ENCODE measurements around the gene PRELP.
"Not testable (repeated sequence)": the region's sequence is repeated elsewhere in the genome, so short reads cannot be mapped to it uniquely, and the experiment has no call there.

The PRELP gene

DNA sequence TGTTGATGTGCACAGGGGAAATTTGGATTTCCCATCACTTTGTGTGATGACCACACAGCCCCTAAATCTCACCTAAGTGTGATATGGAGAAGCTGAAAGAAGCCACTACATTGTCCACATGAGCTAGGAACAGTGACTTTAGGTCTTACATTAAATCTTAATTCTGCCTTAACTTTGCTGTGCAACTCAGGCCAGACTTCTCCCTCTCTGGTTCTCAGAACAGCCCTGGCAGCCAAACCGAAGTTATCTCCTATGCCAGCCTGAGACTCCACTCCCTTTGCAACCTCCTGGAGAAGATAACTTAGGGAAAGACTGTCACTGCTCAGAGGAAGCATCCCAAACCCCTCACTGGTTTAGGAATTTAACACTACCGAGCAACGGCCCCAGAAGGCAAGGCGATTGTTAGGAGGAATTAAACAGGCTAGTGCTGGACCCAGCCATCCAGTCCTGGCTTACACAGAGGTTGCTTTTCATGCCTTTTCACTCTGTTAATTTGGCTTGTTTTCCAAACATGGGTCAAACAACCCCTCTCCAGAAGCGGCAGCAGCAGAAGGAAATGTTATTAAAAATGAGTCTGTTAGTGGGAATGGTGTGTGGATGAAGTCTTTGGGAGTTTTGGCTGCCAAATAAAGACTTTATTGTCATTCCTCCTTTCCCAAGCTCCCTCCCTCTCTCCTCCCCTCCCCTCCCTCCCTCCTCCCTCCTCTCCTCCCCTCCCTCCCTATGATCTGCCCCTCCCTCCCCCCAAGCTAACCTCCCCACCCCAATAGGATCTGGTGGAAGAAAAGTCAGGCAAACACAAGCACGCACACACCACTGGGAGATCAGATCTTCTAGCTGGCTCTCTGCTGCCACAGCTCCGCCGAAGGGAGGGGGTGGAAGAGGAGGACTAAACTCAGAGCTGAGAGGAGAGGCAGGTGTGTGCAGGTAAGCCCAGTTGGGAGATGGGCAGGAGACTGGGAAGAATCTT lies at the start of gene PRELP:
Gene PRELP (plus strand): TSS at position 795 of the 970 bp plus-strand sequence. CDS start 7,379 bp downstream, outside the sequence.
- no peak for DNase-seq

- DNase-seq, result no peak
Measured at GRCh38 chr1:203426366-203426765, 49.2 kb upstream of the PRELP start.

- no peak for DNase-seq
Measured at GRCh38 chr1:203426870-203427269, 48.7 kb upstream of the PRELP start.

DNA sequence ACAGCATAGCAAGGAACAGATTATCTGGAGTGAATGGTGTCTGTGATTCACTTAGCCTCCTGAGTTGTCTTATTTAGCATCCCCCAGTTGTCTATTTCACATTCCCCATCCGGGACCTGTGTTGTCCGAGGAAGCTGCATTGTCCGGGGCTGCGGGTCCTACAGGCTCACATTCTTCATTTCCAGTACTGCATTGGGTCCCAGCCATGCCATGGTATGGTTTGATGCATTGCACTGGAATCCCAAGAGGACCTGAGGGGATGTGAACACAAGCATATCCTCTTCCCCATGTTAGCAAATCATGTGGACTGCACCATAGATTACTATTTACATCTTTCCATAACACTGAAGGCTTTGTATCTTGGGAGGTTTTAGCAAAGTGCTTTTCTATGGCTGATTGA lies 48.2 kb upstream of the PRELP start:
- no peak for DNase-seq

GRCh38 chr1:203428981-203429599 lies 46.5 kb upstream of the PRELP start:
- DNase-seq, result peak; percentile 44

DNA sequence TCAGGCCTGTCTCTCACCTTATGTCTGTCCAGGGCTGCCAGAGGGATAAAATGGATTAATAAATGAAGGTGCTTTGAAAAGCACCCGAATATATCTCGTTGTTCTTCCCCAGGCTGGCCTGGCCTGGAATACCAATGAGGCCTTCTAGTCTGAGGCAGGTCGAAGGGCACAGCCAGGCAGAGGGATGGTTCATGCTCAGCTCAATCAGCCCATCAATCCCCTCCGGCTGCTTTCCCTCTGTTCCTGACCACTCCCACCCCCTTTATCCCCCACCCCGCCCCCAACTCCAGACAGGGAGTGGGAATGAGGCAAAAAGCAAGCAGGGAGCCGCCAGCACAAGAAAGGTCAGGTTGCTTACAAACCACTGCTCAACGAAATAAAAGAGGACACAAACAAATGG lies 40.0 kb upstream of the PRELP start:
- DNase-seq, result no peak

DNA sequence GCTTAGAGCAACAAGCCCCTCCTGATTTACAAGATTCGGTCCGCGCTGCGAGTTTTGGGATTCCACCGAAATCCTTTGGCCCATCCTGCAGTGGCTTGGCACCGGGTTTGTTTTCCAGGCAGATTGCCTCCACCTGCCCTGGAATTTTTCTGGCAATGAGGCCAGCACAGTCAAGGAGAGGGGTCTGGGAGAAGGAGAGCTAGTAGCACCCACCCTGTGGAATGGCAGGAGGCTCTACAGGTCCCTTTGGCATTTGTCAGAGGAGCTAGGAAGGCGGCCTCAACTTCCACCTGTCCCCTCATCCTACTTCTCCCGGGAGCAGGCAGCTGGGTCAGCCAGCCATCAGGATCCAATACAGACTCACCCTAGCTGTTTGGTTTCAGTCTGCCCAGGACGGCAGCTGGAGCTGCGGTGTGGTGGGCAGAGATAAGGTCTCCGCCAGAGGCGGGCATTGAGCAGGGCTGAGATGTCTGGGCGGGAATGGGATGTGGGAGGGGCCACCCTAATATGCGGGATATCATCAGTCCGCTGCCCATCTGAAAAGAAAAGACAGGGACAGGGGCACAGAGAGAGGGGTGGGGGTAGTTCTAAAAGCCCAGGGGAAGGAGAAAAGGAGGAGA lies 37.8 kb upstream of the PRELP start:
- no peak for DNase-seq

GRCh38 chr1:203439131-203439730 lies 36.4 kb upstream of the PRELP start:
- DNase-seq, result no peak

DNA sequence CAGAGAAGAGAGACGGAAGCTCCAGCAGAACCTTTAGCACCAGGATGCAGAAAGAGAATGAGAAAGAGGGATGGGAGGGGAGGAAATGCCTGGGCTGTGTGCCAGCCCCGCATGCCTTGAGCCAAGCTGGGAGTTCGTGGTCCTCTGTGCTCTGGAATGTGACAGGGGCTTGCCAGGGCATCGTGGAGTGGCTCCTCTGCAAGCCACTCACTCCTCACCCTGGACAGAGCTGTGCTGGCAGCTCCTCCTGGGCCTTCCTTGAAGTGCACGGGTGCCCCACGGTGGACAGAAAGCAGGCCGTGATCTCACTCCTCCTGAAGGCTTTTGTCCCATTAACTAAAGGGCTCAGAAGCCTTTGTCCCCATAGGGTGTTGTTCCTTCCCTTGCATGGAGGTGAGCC lies 34.8 kb upstream of the PRELP start:
- no peak for DNase-seq

DNA sequence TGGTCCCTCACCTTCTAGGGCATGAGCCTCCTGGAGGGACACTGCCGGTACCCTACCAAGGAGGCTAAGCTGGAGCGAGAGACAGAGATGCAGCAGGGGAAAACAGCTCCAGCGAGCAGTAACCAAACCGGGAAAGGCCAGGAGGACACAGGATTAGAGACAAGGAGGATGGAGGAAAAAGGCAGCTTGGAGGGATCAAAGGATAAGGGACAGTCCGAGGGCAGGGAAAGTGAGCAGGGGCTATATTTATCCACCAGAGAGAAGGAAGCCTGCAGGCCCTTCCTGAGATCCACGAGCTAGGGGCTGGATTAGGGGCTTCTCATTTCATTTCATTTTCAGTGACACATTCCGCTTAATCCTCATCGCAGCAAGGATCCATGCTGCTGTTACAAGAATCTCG lies 33.8 kb upstream of the PRELP start:
- no peak for DNase-seq

GRCh38 chr1:203442821-203443220 lies 32.8 kb upstream of the PRELP start:
- no peak for DNase-seq

- DNase-seq, result no peak
Measured at GRCh38 chr1:203443296-203443695, 32.3 kb upstream of the PRELP start.

- DNase-seq, result no peak
Measured at GRCh38 chr1:203444171-203444576, 31.4 kb upstream of the PRELP start.

DNA sequence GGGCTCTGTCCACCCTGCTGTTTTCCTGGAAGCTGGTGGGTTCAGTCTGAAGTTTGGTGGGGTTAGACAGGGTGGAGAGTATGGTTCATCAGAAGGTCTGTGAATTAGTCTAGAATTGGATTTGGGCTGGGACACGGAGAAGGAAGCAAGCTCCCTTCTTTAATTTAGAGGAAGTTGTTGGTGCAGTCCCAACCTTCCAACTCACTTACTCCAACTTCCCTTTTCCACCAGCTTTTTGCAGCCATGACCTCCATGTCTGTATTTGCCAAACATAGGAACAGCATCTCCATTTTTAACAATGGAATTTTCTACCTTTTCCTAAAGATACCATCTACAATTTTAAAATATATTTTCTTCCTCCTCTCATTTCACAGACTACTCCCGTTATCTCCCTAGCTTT lies 28.5 kb upstream of the PRELP start:
- DNase-seq, result no peak

- DNase-seq, result not testable (repeated sequence)
Measured at GRCh38 chr1:203447598-203447997, 28.0 kb upstream of the PRELP start.

- DNase-seq, result no peak
Measured at GRCh38 chr1:203448521-203449061, 27.0 kb upstream of the PRELP start.

DNA sequence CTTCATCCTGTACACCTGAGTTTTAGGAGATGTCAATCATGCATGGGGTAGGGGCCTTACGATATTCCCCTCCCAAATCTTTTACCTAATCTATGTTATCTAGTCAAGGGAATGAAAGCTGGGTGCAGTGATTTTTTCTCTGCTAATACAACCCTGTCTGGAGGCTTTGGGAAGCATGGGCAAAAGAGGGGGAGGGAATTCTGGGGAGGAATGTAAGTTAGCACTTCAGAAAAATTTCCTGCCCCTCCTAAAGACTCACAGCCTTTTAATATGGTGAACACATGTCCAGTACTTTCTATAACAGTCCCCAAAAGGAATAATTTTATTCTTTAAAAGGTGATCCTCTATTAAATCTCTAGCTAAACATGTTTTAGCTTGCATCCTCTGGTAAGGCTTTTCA lies 25.6 kb upstream of the PRELP start:
- no peak for DNase-seq

GRCh38 chr1:203450479-203451149 lies 25.0 kb upstream of the PRELP start:
- DNase-seq, result no peak

DNA sequence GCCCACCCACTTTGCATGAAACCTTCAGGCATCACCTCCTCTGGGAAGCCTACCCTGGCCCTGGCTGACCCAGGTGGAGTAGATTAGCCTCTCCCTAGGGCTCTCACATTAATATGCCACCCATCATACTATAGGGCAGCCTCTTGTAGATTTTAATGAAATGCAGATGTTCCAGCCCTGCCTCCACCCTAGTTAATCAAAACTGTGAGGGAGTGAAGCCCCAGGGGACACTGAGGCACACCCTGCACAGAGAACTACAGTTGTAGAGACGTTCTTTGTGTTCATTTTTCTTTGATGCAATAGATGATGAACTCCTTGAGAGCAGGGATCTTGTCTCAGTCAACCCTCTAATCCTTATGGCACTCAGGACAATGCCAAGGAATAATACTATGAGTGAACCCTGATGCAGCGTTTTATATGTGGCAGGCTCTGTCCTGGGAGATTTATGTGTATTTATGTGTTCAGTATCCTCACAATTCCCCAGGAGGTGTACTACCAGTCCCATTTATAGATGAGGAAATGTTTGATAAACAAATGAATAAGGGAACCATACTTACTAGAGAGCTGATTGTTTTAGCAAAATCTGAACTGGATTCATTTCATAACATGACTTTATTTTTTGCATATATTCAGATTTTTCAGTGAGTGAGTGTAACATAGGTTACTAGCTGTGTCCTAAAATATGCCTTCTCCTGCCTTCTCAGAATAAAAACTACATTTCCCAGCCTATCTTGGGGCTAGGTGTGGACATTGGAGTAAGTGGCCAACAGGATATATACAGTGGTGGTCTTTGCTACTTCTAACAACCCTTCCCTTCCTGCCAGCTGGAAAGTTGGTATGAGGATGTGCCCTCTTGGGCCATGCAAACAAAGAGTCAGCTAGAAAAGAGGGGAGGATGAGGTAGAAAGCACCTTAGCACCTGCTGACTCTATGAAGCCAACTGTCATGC lies 23.5 kb upstream of the PRELP start:
- DNase-seq, result no peak

DNA sequence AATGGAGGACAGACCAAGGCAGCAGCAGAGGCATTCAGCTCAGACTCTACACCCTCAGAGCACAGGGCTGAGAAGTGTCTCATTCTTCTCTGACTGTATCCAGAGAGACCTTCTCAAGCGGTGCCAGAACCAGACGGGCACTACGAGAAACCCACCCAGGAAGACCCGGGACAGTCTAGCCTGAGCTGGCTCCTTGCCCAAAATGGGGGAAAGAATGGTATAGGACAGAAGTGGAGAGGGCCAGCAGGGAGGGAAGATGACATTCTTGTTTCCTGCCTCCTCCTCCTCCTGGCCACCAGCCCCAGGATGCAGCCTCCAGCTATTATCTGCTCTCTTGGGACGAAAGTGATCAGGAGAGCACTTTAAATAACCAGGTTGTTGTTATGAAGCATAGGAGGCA lies 22.6 kb upstream of the PRELP start:
- DNase-seq, result no peak

- DNase-seq, result no peak
Measured at GRCh38 chr1:203453616-203454015, 22.0 kb upstream of the PRELP start.
